Neural progenitor cell (in vitro differentiated cells): Measurements from ENCODE around the gene NAPA. TPM values are rescaled to one million over a fixed set of nuclear protein-coding genes. Genes with fewer than 3 reads are reported as not detected.

Experiments
- DNase-seq: peaks from one replicate; pipeline ENCODE4 v3.0.0-alpha.2; 2016; ENCODE audit warnings: low spot score
- H2AFZ ChIP-seq: fragments of 200-600 bp; sonication (generic); replicated peaks from 2 replicates; pipeline ENCODE4 v1.6.1; 2016; ENCODE audit warnings: antibody characterized with exemption
- H3F3A ChIP-seq: fragments of 200-600 bp; sonication (generic); 2 replicates; pipeline ENCODE4 v1.6.1; 2016; ENCODE audit warnings: antibody characterized with exemption, low read depth
- H3K27ac ChIP-seq: fragments of 200-600 bp; sonication (generic); 2 replicates; pipeline ENCODE4 v1.5.1; 2016; ENCODE audit warnings: mild to moderate bottlenecking
- H3K27me3 ChIP-seq: fragments of 200-600 bp; sonication (generic); 2 replicates; pipeline ENCODE4 v1.6.1; 2016; ENCODE audit warnings: mild to moderate bottlenecking, moderate library complexity
- H3K36me3 ChIP-seq: fragments of 200-600 bp; sonication (generic); 2 replicates; pipeline ENCODE4 v1.5.1; 2016
- H3K4me1 ChIP-seq: fragments of 200-600 bp; sonication (generic); 2 replicates; pipeline ENCODE4 v1.6.1; 2016; ENCODE audit warnings: mixed run types
- H3K4me2 ChIP-seq: fragments of 200-600 bp; sonication (generic); 2 replicates; pipeline ENCODE4 v1.6.1; 2016
- H3K4me3 ChIP-seq: fragments of 200-600 bp; sonication (generic); 2 replicates; pipeline ENCODE4 v1.5.1; 2016
- H3K79me2 ChIP-seq: fragments of 200-600 bp; sonication (generic); 2 replicates; pipeline ENCODE4 v1.6.1; 2016; ENCODE audit warnings: low read depth
- H3K9ac ChIP-seq: fragments of 200-600 bp; sonication (generic); 2 replicates; pipeline ENCODE4 v1.6.1; 2016
- H3K9me3 ChIP-seq: fragments of 200-600 bp; sonication (generic); 2 replicates; pipeline ENCODE4 v1.5.1; 2016; ENCODE audit warnings: low read depth
- H4K20me1 ChIP-seq: fragments of 200-600 bp; sonication (generic); 2 replicates; pipeline ENCODE4 v1.6.1; 2016; ENCODE audit warnings: low read depth
- H3K27ac Mint-ChIP-seq: 3 replicates; pipeline ENCODE4 v1.8.0; 2021; ENCODE audit warnings: mixed read lengths
- H3K27me3 Mint-ChIP-seq: 2 replicates; pipeline ENCODE4 v1.8.0; 2022; ENCODE audit warnings: low read depth, mild to moderate bottlenecking, inconsistent platforms, moderate library complexity, mixed read lengths; ENCODE audit not compliant: insufficient read depth
- H3K36me3 Mint-ChIP-seq: 3 replicates; pipeline ENCODE4 v1.8.0; 2021; ENCODE audit warnings: mixed read lengths
- H3K4me1 Mint-ChIP-seq: 3 replicates; pipeline ENCODE4 v1.8.0; 2021; ENCODE audit warnings: mixed read lengths
- H3K4me3 Mint-ChIP-seq: 3 replicates; pipeline ENCODE4 v1.8.0; 2021; ENCODE audit warnings: mild to moderate bottlenecking, moderate library complexity, mixed read lengths
- H3K9me3 Mint-ChIP-seq: 3 replicates; pipeline ENCODE4 v1.8.0; 2020; ENCODE audit warnings: mixed read lengths
- EZH2 ChIP-seq: fragments of 200-600 bp; sonication (generic); IDR thresholded peaks from 2 replicates; pipeline ENCODE4 v1.6.1; 2017; ENCODE audit warnings: antibody characterized with exemption, mild to moderate bottlenecking, moderate library complexity
- EZH2phosphoT487 ChIP-seq: fragments of 200-600 bp; sonication (generic); IDR thresholded peaks from 2 replicates; pipeline ENCODE4 v1.6.1; 2017; ENCODE audit warnings: antibody characterized with exemption
- total RNA-seq: library from RNA; depleted of rRNA; stranded (reverse); fragments of >200 nt; gene quantifications from 2 replicates; pipeline ENCODE4 v1.2.3, GENCODE V29; 2015; ENCODE audit warnings: low replicate concordance
- TF ChIP-seq, protein P1 (sequence below): fragments of 200-600 bp; sonication (generic); IDR thresholded peaks from 2 replicates; pipeline ENCODE4 v1.5.1; 2017; ENCODE audit warnings: antibody characterized with exemption, mild to moderate bottlenecking

Gene NAPA
- total RNA-seq, 1 donor from 2014 or later: 30.2 TPM

DNA sequence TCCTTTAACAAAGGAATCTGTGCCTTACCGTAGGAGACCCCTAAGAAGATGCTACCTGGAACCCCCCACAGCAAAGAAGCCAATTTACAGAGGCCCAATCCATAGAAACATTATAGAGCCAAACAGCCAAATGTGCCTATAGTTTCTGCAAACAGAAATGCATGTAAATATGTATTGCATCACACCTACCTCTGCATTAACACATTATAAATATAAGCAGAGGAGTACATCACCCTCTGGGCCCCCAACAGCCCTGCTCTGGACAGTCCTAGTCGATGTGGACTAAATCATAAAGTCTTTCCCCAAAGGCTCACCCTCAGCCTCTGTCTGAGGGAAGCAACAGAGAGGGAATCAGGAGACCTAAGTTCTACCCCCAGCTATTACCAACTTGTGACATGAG, 32.3 kb upstream of the NAPA start:
- no peak overlapping the region for H3K4me3 Mint-ChIP-seq
- peaks cover 5% of the 10 kb centered on the region for H3K4me1 Mint-ChIP-seq
- Histone ChIP-seq H3K4me1 (no peaks in the 10 kb centered on the region), H3K9me3 (no peaks in the 10 kb centered on the region), H3K9ac (no peak overlapping the region), H2AFZ (no peak overlapping the region), H4K20me1 (no peaks in the 10 kb centered on the region), H3K4me3 (no peak overlapping the region), H3K27me3 (no peaks in the 10 kb centered on the region), H3K36me3 (no peaks in the 10 kb centered on the region), H3K4me2 (no peak overlapping the region), H3K27ac (no peak overlapping the region), H3F3A (no peaks in the 10 kb centered on the region), H3K79me2 (no peaks in the 10 kb centered on the region)
- H3K27ac Mint-ChIP-seq: no peak overlapping the region
- DNase-seq: no peak
- H3K36me3 Mint-ChIP-seq: no peaks in the 10 kb centered on the region
- TF ChIP-seq, protein P1, sequence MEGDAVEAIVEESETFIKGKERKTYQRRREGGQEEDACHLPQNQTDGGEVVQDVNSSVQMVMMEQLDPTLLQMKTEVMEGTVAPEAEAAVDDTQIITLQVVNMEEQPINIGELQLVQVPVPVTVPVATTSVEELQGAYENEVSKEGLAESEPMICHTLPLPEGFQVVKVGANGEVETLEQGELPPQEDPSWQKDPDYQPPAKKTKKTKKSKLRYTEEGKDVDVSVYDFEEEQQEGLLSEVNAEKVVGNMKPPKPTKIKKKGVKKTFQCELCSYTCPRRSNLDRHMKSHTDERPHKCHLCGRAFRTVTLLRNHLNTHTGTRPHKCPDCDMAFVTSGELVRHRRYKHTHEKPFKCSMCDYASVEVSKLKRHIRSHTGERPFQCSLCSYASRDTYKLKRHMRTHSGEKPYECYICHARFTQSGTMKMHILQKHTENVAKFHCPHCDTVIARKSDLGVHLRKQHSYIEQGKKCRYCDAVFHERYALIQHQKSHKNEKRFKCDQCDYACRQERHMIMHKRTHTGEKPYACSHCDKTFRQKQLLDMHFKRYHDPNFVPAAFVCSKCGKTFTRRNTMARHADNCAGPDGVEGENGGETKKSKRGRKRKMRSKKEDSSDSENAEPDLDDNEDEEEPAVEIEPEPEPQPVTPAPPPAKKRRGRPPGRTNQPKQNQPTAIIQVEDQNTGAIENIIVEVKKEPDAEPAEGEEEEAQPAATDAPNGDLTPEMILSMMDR: no peak
- peaks cover 2% of the 10 kb centered on the region for H3K27me3 Mint-ChIP-seq
- H3K9me3 Mint-ChIP-seq: no peaks in the 10 kb centered on the region

DNA sequence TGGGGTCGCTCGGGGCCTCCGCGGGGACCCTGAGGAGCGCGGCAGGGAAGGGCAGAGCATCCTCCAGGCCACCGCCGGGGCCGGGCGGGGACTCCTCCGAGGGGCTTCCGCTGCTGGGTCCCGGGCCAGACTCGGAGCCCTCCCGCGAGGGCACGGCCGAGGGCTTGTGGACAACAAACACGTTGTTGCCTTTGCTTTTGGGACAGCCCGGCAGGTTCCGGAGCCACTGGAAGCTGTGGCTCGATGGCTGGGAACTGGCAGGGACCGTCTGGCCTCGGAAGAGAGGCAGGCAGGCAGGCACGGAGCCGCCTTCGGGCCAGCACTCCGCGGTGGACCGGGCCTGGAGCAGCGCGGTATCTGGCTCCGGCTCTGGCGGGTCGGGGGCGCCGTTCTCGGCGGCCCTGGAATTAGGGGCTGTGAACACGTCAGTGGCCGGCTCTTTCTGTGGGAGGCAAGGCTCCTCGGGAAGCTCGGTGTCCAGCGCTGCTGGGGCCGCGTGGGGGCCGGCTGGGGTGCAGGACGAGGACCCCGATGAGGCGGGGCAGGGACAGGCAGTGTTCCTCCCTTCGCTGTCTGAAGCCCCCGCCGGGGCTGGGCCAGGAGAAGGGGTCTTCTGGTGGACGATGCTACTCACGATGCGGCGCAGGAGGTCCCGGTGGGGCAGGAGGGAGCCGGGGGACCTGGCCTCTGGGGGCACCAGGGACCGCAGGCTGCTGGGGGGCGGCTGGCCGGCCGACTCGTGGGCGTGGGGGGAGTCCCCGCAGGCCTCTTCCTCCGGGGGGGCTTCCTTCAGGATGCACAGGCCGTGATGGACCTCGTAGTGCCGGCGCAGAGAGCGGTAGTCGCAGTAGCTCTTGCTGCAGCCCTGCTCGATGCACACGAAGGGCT, 30.4 kb upstream of the NAPA start:
- Histone ChIP-seq H4K20me1 (no peaks in the 10 kb centered on the region), H3F3A (no peaks in the 10 kb centered on the region), H3K9ac (no peak overlapping the region), H3K4me2 (no peak overlapping the region), H3K27me3 (no peaks in the 10 kb centered on the region), H3K4me1 (no peaks in the 10 kb centered on the region), H2AFZ (no peak overlapping the region), H3K4me3 (no peak overlapping the region), H3K36me3 (no peaks in the 10 kb centered on the region), H3K9me3 (no peaks in the 10 kb centered on the region), H3K79me2 (no peaks in the 10 kb centered on the region), H3K27ac (no peak overlapping the region)
- Mint-ChIP-seq H3K4me1 (peaks cover 8% of the 10 kb centered on the region), H3K9me3 (no peaks in the 10 kb centered on the region), H3K27me3 (no peaks in the 10 kb centered on the region), H3K27ac (no peak overlapping the region), H3K4me3 (no peak overlapping the region), H3K36me3 (no peaks in the 10 kb centered on the region)
- no peak for DNase-seq
- TF ChIP-seq, protein P1: no peak
- no peak for TF ChIP-seq EZH2phosphoT487
- no peak for TF ChIP-seq EZH2

DNA sequence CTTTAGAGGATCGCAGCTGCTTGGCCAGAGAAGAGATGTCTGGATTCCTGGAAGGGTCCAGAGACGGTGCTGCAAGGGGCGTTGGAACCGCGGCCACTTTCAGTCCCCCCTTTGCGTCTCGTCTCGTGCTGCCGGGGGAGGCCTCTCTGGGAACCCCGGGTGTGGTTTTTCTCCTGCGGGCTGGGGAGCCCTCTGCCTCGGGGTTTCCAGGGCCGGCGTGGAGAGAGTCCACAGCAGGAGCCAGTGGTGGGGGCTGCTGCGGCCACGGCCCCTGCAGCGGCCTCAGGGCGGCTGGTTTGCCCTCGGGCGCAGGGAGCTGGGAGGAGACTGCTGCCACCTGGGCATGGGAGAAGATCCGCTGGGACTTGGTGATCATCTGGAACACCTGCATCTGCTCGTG, 29.6 kb upstream of the NAPA start:
- Mint-ChIP-seq H3K27me3 (no peaks in the 10 kb centered on the region), H3K27ac (no peak overlapping the region), H3K9me3 (no peaks in the 10 kb centered on the region), H3K36me3 (no peaks in the 10 kb centered on the region), H3K4me3 (no peak overlapping the region), H3K4me1 (peaks cover 8% of the 10 kb centered on the region)
- no peaks in the 10 kb centered on the region for H4K20me1 ChIP-seq
- TF ChIP-seq, protein P1: no peak
- TF ChIP-seq EZH2: no peak
- TF ChIP-seq EZH2phosphoT487: no peak
- no peaks in the 10 kb centered on the region for H3K4me1 ChIP-seq
- H3K27ac ChIP-seq: no peak overlapping the region
- DNase-seq: no peak
- no peak overlapping the region for H2AFZ ChIP-seq
- H3K4me2 ChIP-seq: no peak overlapping the region
- H3K9me3 ChIP-seq: no peaks in the 10 kb centered on the region
- H3F3A ChIP-seq: no peaks in the 10 kb centered on the region
- no peaks in the 10 kb centered on the region for H3K27me3 ChIP-seq
- H3K36me3 ChIP-seq: no peaks in the 10 kb centered on the region
- H3K9ac ChIP-seq: no peak overlapping the region
- H3K79me2 ChIP-seq: no peaks in the 10 kb centered on the region
- no peak overlapping the region for H3K4me3 ChIP-seq
